Endothelial cell (in vitro differentiated cells): ENCODE measurements around the gene CTDP1. TPM values are rescaled to one million over a fixed set of nuclear protein-coding genes. Genes with fewer than 3 reads are reported as not detected.
"Not testable (repeated sequence)": the region's sequence is repeated elsewhere in the genome, so short reads cannot be mapped to it uniquely, and the experiment has no call there.

Source experiments
- DNase-seq: peaks from one replicate; pipeline ENCODE4 v3.0.0; 2021; ENCODE audit warnings: low spot score
- H3K27ac Mint-ChIP-seq: one replicate; pipeline ENCODE4 v1.8.0; 2021; ENCODE audit warnings: mixed read lengths, inconsistent platforms; ENCODE audit not compliant: unreplicated experiment
- H3K27me3 Mint-ChIP-seq: one replicate; pipeline ENCODE4 v1.8.0; 2021; ENCODE audit warnings: mild to moderate bottlenecking, moderate library complexity, mixed read lengths, inconsistent platforms; ENCODE audit not compliant: unreplicated experiment
- H3K36me3 Mint-ChIP-seq: one replicate; pipeline ENCODE4 v1.8.0; 2021; ENCODE audit warnings: mild to moderate bottlenecking, low read depth, mixed read lengths, inconsistent platforms; ENCODE audit not compliant: unreplicated experiment
- H3K4me1 Mint-ChIP-seq: one replicate; pipeline ENCODE4 v1.8.0; 2021; ENCODE audit warnings: mild to moderate bottlenecking, mixed read lengths, inconsistent platforms; ENCODE audit not compliant: unreplicated experiment
- H3K4me3 Mint-ChIP-seq: one replicate; pipeline ENCODE4 v1.8.0; 2021; ENCODE audit warnings: mild to moderate bottlenecking, mixed read lengths, inconsistent platforms; ENCODE audit not compliant: unreplicated experiment
- H3K9me3 Mint-ChIP-seq: one replicate; pipeline ENCODE4 v1.8.0; 2021; ENCODE audit warnings: mixed read lengths, inconsistent platforms; ENCODE audit not compliant: unreplicated experiment
- CTCF ChIP-seq: fragments of 200-600 bp; sonication (generic); IDR thresholded peaks from one replicate; pipeline ENCODE4 v1.5.0; 2021; ENCODE audit warnings: antibody characterized with exemption; ENCODE audit not compliant: unreplicated experiment
- total RNA-seq: library from RNA; stranded (reverse); fragmentation: NEBNext Ultra II Directional; extraction: Animal tissue kit (Norgen Biotek cat#: 25700); gene quantifications from one replicate; pipeline ENCODE4 v1.2.1, GENCODE V29; 2021; ENCODE audit not compliant: unreplicated experiment

CTDP1 gene
- total RNA-seq, 1 donor from 2014 or later: 34.2 TPM

GRCh38 chr18:79726721-79727120 is 47.1 kb downstream of the CTDP1 start:
- Mint-ChIP-seq H3K9me3 (no peaks in the 10 kb centered on the region), H3K27ac (no peak overlapping the region), H3K4me1 (peaks cover 14% of the 10 kb centered on the region), H3K4me3 (no peak overlapping the region), H3K36me3 (peaks cover 47% of the 10 kb centered on the region), H3K27me3 (peaks cover 3% of the 10 kb centered on the region)
- no peak for DNase-seq
- TF ChIP-seq CTCF: no peak

GRCh38 chr18:79727211-79727610 is 47.6 kb downstream of the CTDP1 start:
- Mint-ChIP-seq H3K27ac (no peak overlapping the region), H3K4me1 (peaks cover 14% of the 10 kb centered on the region), H3K36me3 (peaks cover 52% of the 10 kb centered on the region), H3K9me3 (no peaks in the 10 kb centered on the region), H3K27me3 (peaks cover 3% of the 10 kb centered on the region), H3K4me3 (no peak overlapping the region)
- no peak for DNase-seq
- no peak for TF ChIP-seq CTCF

GRCh38 chr18:79728931-79729586 is 49.5 kb downstream of the CTDP1 start:
- Mint-ChIP-seq H3K4me3 (peak overlapping the region; percentile 53), H3K4me1 (peaks cover 14% of the 10 kb centered on the region), H3K36me3 (peaks cover 65% of the 10 kb centered on the region), H3K27ac (no peak overlapping the region), H3K27me3 (peaks cover 6% of the 10 kb centered on the region), H3K9me3 (no peaks in the 10 kb centered on the region)
- DNase-seq: no peak
- TF ChIP-seq CTCF: no peak

- no peak for DNase-seq
- no peak overlapping the region for H3K27ac Mint-ChIP-seq
- H3K27me3 Mint-ChIP-seq: peaks cover 6% of the 10 kb centered on the region
- no peak for TF ChIP-seq CTCF
- peak overlapping the region; percentile 67 for H3K4me3 Mint-ChIP-seq
- peaks cover 67% of the 10 kb centered on the region for H3K36me3 Mint-ChIP-seq
- H3K4me1 Mint-ChIP-seq: peaks cover 14% of the 10 kb centered on the region
- no peaks in the 10 kb centered on the region for H3K9me3 Mint-ChIP-seq
Measured at GRCh38 chr18:79729611-79730010, 50.0 kb downstream of the CTDP1 start.

DNA sequence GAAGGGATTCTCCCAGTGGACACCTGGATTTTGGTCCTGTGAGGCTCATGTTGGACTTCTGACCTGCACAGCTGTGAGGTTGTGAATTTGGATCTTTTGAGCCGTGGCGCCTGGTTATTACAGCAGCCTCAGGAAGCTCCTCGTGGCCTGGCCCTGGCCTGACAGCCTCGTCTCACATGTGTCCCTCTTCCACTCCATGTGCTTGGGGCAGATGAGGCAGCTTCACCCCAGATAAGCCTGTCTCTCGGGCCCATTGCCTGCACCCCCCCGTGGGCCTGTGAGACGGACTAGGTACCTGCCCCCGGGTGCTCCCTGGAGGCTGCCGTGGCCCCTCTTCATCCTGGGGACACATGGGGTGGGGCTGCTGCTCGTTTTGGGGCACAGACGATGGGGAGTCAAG is 51.2 kb downstream of the CTDP1 start:
- DNase-seq: no peak
- H3K4me3 Mint-ChIP-seq: no peak overlapping the region
- peaks cover 3% of the 10 kb centered on the region for H3K4me1 Mint-ChIP-seq
- no peak for TF ChIP-seq CTCF
- H3K9me3 Mint-ChIP-seq: no peaks in the 10 kb centered on the region
- no peak overlapping the region for H3K27ac Mint-ChIP-seq
- H3K36me3 Mint-ChIP-seq: peaks cover 66% of the 10 kb centered on the region
- peaks cover 6% of the 10 kb centered on the region for H3K27me3 Mint-ChIP-seq

DNA sequence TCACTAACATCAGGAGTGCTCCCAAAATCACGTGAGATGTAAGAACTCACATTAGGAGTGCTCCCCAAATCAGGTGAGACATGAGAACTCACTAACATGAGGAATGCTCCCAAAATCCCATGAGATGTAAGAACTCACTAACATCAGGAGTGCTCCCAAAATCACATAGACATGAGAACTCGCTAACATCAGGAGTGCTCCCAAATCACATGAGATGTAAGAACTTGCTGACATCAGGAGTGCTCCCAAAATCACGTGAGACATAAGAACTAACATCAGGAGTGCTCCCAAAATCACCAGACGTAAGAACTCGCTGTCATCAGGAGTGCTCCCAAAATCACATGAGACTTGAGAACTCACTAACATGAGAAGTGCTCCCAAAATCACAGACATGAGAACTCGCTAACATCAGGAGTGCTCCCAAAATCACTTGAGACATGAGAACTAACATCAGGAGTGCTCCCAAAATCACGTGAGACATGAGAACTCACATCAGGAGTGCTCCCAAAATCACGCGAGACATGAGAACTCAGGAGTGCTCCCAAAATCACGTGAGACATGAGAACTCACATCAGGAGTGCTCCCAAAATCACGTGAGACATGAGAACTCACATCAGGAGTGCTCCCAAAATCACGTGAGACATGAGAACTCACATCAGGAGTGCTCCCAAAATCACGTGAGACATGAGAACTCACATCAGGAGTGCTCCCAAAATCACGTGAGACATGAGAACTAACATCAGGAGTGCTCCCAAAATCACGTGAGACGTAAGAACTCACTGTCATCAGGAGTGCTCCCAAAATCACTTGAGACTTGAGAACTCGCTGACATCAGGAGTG is 52.5 kb downstream of the CTDP1 start:
- peaks cover 69% of the 10 kb centered on the region for H3K36me3 Mint-ChIP-seq
- not testable (repeated sequence) for DNase-seq, H3K4me1 Mint-ChIP-seq, H3K9me3 Mint-ChIP-seq, H3K4me3 Mint-ChIP-seq, H3K27ac Mint-ChIP-seq, H3K27me3 Mint-ChIP-seq
